ENCODE results near the gene ZIC4.

Gene ZIC4

DNA sequence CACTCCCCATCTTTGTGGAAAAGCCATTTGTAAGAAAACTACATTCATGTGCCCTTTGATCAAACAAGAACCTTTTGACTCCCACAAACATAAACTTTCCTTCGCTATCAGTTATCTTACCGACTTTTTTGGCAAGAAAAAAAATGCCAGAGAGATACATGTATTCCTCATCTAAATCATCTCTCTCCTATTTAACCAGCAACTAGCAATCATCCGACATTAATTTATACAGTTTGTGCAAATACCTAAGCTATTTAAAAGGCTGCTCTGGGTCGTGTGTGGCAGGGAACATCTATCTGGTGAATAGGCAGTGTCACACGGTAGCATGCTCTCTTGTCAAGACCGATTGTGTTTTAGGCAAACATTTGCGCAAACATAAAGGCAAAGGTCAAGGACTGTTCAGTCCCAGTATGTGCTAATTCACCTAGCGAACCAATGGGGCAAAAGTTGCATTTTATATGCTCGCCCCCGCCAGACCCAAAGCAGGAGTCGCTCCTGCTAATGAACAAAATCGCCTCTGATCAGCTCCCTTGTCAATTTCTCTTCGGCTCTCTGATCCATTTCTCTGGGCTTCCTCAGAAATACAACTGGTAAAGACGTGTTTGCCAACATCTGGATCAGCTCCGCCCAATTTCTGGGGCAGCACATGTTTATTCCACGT, 37.7 kb downstream of the ZIC4 start:
- DNase-seq = no peak

- no peak for DNase-seq
Measured at GRCh38 chr3:147368151-147368550, 38.2 kb downstream of the ZIC4 start.

DNA sequence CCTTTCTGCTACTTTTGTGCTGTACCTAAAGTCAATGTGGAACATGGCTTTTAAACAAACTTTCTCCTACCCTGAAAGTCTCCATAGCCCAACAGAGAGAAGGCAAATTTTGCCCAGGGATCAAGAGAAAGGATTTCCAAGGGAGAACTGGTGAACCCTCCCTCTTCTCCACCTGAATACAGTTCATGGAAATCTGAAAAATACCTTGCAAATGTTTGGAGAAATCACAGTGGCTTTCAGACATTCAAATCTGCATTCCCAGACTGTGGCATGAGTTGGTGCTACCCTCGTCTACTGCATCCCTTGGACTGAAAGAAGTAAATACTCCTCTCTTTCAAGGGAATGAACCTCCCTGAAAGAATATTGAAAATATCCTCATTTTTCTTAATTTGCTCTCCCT, 38.7 kb downstream of the ZIC4 start:
- no peak for DNase-seq

DNA sequence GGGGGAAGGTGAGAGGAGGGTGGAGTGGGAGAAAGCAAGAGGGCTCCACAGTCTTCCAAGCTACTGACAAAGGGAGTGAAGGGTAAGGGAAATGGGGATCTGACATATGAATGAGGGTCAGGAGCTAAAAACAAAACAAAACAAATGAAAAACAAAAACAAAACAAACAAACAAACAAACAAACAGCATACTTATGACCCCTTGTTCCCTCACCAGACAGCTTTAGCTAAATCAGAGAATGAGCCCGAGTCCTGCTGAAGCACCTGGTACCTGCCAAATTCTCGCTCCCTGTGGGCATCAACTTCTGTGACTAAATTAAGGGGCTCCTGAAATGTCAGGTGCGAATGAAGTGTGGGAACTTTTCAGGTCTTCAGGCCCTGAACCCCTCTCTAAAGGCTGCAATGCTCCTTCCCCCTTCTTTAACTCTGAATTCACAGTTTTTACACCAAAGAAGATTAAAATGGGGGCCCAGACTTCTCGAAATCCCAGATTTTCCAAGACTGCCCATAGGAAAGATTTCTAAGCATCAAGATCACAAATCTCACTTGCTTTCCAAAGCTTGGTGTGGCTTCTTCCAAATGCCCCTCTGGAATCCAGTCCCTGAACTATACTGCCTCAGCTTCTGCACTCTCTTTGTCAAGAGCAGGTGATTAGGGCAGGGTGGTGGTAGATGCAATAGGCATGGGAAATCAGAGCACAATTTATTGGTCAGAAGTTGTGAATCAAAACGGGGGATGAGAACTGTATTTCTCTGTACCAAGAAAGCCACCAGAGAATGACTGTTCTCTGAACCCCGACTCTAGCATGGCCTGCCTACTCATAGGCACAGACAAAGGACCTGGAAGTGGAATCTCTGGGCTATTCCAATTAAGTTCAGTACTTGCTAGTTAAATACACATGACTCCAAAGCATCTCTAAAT, 40.9 kb downstream of the ZIC4 start:
- no peak for DNase-seq

DNA sequence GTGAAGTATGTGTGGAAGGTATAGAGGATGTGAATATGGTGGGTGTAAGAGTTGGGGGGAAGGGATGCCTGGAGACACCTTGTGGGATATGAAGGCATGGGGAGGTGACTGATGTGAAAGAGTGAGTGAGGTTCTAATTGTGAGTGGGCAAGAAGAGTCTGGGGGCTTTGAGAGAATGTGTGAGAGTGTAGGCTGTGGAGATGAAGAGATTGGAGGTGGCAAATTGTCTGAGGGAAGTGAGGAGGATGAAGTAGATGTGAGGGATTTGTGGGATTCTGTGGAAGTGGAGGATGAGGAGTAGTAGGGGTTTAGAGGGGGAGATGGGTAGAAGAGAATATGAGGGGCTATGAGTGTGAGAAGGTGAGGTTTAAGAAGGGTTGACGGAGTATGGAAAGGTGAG, 41.6 kb downstream of the ZIC4 start:
- no peak for DNase-seq

DNA sequence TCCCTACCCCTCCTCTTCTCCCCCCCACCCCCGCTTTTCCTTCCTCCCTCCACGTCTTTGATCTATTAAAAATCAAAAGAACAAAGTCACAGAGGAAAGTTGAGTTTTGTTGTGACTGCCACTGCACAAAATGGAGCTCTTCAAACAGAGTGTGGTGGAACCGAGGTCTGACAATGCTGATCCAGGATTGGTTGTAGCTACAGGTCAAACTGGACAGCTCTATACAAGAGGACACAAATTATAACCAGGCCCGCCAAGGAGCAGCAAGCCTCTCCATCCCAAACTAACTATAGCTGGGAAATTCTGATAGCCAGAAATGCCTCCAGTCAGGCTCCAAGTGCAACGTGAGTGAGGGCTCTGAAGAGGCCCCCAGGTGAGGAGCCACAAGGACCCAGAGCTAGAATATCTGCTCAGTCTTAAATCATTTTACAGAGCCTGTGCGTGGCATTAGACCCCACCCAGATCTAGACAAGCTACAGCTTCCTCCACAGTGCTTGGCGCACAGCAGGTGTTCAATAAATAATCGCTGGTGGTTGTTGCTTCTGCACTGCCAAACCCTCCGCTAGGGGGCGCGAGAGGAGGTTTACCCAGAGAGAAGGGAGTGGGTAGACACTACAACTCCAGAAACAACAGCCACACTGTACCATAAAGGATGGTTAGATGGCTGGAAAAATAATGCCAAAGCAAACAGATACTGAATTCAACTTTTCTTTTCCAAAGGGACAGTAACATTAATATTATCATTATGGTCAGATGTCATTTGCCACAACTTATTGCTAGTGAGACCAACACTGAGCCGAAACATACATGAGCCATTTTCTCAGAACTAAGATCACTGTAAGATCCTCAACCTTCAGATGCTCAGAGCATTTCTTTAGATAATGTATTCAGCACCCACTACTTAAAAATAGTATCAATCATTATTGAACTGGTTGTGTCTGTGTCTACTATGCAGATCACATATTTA, 44.6 kb downstream of the ZIC4 start:
- no peak for DNase-seq

- no peak for DNase-seq
Measured at GRCh38 chr3:147360646-147361453, 45.5 kb downstream of the ZIC4 start.

DNA sequence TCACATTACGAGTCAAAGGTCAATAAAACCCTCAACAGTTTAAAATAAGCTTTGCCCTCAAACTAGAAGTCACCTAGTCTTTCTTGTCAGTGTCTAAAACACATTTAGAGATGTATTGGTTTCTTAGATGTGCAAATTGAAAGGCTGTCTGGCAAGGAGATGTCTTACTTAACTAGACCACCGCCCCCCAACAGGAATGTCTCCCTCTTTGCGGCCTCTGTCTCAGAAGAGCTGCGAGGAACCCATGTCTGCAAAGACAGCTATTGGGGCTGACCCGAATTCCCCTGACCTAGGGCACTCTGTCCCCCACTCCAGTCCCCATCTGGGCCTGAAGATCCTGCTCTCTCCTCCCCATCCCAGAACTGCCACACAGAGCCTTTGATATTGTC, 46.3 kb downstream of the ZIC4 start:
- DNase-seq = no peak

DNA sequence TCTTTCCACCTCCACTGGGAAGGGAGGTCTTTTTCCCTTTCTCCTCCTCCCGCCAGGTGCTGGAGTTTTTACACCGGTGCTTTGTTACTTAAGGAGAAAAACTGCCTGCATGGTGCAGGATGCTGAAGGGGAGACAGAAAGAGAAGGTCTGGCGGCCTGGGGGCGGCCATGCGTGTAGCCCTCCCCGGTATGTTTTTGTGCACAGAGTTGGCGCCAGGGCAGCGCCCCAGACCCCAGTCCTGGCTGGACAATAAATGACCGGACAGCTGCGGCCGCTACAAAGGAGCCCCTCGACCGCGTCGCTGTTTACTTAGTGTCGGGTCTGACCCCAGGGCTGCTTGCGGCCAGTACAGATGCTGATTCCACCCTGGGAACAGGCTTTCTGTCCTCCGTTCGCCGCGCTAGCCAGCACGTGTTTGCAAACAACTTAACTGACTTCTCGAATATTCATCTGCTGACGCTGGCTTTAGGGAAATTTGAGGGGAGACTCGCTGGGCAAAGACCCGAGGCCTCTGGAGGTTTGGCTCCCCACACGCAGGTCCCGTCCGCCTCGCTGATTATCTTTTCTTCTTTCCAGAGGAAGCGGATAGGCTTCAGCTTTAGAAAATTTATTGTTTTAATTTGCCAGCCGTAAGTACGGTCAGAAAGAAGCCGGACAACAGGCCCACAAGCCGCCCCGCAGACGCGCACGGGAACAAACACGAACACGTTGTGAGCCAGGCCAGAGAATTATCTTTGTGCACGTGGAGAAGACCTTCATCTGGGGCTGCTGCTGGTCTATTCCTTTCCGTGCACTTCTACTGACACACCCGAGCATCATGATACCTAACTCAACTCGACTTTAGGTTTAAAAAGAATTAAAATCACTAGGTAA, 46.9 kb downstream of the ZIC4 start:
- DNase-seq = no peak

DNA sequence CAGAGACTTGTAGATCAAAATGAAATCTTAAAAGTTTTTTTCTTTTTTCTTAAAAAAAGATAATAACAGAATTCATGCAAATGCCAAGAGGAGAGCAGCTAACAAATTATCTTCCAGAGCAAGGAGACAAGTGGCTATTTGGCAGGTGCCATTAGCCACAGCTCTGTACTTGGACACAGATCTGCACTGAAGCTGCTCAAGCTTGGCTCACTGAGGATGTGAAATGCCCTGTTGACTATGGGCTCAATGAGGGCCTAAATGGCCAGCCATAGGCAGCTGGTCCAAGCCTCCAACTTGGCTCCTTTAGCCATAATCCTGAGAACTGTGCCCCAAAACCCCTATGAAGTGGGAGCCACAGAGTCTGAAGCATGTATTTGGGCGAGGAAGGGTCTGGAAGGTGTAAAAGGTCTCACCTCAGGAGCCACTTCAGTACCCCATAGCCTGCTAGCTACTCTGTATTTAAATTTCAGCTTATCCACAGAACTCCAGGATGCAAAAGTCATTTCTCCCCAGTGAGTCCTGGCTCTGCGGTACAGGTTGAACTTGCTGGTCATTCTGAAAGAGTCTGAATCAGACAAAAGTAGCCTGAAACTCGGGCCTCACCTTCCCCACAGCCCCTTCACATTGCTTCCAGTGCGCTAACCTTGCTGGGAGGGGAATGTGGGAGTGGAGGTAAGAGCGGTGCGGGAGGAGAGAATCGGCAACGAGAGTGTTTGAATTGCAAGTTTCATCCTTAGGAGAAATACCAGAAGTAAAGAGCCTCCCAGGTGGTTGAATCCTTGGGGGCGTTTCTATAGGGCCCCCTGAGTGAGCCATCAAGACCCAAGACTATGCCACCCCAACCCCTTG, 48.0 kb downstream of the ZIC4 start:
- DNase-seq = no peak

DNA sequence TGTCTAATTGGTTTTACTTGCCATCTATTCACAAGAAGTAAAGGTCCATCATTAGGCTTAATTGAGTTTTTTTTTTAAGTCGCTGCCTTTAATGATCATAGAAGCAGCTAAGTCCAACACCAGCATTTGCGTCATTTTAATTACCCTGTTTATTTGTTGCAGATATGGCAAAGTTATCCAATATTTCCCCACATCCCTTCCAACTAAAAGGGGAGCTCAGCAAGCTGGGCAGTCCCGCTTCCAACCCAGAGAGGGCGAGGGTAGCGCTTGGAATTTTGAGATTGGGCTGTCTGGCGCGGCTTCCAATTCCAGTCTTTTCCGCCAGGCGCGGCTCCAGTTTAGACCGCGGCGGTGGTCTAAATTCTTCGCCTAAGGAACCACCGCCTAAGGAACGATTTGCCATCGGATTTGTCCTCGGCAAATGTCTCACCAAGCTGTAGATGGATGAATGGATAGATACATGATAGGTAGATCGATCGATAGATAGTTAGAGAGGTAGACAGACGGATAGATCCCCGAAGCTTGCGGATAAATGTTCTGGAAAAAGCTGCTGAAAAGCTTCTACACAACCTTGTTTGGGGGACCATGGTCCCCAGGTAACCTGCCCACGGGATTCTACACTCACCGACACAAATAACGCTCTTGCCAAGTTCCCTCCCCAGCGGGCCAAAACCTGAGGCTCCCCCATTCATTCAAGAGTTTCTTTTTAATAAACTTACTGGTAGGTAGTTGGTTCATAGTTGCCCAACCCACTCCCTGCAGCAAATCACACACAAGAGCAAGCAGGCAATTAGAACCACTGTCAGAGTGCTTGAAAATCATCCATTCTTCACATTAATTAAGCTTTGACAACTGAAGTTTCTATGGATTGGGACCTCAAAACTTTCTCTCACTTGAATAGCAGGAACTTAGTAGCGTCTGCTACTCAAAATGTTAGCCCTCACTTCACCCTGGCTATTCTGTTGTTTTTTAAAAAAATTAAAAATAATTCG, 49.1 kb downstream of the ZIC4 start:
- no peak for DNase-seq

GRCh38 chr3:147356145-147356908, 50.0 kb downstream of the ZIC4 start:
- no peak for DNase-seq

DNA sequence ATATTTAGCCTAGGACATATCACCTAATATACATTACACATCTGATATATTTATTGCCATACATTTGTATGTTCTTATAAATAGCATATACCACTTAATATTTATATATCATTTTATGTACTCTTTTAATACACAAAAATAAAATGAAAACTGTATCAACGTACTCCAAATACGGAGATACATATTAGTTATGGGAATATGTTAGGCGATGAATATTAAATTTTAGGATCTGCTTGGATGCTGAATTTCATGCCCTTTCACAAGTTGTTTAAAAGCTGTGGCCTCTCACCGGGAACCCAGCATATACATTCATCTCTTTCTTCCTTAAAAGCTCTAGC, 50.6 kb downstream of the ZIC4 start:
- DNase-seq = no peak

GRCh38 chr3:147355084-147355752, 51.1 kb downstream of the ZIC4 start:
- DNase-seq = no peak

GRCh38 chr3:147354623-147355022, 51.7 kb downstream of the ZIC4 start:
- DNase-seq = no peak

DNA sequence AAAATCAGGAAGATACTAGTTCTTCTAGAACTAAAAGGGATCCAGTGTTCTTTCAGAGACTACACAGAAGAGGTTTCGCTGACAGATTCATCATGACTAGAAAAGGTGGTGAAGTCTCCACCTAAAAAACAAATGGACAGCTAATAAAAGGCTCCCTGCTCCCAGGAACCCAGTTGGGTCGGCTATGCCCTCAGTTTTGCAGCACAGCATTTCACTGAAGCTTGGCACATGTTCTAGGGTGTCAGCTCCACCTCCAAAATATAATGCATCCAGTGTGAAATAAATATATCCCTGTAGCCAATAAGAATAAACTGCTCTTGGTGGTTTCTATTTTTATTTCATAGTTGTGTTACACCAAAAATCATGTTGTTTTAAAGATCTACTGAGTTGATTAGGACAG, 55.0 kb downstream of the ZIC4 start:
- DNase-seq = no peak

GRCh38 chr3:147348976-147349375, 57.4 kb downstream of the ZIC4 start:
- no peak for DNase-seq

- no peak for DNase-seq
Measured at GRCh38 chr3:147343926-147344325, 62.4 kb downstream of the ZIC4 start.
